DMS53 treated with DMSO at 0.1 percent for 48 hours (cell line): Measurements from ENCODE around the gene ATG4B.
A peak's percentile ranks its signal among the peaks of the same experiment; 100 is the strongest.

Source experiments
- DNase-seq: peaks from one replicate; lab custom pipeline; 2025; ENCODE audit not compliant: unreplicated experiment; lab: John Stamatoyannopoulos, UW

ATG4B gene

DNA sequence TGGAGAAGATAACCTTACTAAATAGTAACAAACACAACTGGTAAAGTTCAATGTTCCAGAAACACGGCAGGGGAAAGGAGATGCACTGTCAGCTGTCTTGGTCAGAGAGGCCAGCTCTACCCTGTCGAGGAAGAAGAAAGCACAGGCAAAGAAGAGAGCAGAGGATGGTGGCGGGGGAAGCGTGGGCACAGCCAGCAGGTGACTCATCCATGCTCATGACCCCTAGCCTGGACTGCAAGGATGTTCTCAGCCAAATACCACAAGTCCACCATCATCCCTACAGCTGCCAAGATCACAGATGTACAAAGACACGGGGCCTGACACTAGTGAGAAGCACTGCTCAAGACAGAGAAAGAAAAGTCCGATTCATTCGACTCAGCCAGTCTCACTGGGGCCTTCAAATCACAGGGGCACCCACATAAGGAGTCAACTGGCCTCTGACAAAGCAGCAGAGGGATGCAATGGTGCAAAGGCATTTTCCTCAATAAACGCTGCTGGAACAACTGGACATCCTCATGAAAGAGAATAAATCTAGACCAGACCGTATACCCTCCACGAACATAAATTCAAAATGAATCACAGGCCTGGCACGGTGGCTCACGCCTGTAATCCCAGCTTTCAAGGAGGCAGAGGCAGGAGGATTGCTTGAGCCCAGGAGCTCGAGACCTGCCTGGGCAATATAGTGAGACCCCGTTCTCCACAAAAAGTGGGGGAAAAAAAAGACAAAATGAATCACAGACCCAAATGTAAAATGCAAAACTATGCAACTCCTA lies 43.5 kb downstream of the ATG4B start:
- no peak for DNase-seq

DNA sequence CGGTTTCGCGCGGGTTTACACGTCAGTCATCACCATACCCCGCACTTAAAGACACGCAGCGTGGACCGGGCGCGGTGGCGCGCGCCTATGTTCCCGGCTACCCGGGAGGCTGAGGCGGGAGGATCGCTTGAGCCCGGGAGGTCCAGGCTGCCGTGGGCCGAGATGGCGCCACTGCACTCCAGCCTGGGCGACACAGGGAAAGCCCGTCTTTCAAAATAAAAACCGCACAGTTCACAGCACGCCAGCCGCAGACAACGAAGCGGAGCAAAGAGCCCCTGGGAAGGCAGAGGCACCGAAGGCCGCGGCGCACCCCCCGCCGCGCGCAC lies 48.8 kb downstream of the ATG4B start:
- no peak for DNase-seq

DNA sequence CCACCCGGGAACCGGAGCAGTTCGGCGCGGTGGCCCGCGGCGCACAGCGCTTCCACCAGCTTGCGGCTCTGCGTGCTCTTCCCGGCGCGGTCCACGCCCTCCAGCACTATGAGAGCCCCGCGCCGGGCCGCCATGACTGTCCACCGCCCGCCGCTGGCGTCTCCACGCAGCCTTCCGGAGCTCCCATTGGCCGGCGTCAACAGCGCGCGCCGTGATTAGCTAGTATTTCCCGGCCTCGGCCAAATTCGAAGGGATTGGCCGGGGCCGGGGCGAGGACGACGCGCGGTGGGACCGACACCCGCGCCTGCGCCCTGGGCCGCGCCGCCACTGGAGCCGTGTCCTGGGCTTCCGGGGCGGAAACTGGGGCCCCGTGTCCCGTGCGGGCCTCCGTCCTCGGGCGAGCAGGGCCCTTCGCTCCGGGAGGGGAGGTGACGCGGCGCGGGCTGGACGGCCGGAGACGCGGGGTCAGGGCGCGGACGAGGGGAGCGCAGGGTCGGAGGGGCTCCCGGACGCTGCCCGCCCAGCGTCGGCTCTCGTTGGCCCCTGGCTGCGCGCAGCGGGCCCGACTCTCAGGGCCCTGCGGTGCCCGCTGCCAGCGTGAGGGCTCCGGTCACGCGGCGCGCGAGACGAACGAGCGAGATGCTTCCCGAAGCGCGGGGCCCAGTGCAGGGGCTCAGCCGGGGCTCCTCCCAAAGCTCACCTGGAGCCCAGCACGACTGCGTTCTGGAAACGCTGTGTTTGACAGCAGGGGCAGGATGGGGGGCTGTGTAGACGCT lies 49.3 kb downstream of the ATG4B start, which contains the start of gene DTYMK:
DTYMK (minus strand) TSS at position 166 of the 776 bp plus-strand sequence; CDS start at position 134, 32 bp downstream.
- peak; percentile 90 for DNase-seq

DNA sequence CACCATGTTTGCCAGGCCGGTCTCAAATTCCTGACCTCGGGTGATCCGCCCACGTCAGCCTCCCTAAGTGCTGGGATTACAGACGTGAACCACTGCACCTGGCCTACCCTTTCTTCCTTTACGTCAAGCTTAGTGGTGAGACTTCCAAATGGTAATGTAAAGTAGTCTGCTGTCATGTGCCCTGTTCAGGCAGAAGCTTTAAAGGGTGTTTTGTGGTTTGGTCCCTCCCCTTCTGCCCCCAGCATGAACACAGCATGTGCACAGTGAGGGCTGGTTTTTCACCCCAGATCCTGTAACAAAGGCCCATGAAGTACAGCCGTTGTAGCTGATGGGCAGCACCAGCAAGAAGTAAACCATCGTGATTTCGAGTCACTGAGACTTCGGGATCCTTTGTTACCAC lies 51.8 kb downstream of the ATG4B start:
- no peak for DNase-seq

DNA sequence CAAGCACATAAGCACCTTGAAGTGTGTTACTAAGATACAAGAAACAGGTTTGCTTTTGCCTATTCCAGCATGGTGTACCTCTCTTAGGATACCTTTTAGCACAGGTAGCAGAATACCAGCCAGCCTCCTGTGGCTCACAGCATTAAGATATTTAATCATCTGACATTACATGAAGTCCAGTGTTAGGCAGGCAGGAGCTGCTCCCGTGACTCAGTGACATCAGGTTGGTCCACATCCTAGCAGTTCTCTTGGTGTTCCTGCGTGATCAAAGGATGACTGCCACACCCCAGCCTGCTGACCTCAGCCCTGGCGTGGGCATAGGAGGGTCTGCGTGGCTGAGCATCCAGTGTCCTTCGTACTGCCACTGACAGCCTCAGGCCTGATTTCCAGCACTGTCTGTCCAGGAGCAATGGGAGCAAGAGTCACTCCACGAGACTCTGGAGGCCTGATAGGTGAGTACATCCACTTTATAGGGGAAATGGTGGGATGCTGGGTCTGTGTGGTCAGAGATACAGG lies 52.8 kb downstream of the ATG4B start:
- DNase-seq, result no peak

DNA sequence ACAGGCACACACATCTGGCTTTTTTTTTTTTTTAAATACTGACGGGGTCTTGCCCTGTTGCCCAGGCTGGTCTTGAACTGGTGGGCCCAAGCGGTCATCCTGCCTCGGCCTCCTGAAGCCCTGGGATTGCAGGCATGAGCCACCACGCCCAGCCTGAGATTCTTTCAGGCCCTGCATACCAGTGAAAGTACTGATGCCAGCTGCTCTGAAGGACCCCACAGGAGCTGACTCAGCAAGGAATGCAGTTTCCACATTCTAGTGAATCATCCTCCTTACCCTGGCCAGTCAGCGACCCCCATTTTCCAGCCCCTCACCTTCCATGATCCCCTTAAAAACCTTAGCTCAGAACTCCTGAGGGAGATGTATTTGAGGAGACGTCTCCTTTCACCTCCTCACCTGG lies 55.0 kb downstream of the ATG4B start:
- no peak for DNase-seq

DNA sequence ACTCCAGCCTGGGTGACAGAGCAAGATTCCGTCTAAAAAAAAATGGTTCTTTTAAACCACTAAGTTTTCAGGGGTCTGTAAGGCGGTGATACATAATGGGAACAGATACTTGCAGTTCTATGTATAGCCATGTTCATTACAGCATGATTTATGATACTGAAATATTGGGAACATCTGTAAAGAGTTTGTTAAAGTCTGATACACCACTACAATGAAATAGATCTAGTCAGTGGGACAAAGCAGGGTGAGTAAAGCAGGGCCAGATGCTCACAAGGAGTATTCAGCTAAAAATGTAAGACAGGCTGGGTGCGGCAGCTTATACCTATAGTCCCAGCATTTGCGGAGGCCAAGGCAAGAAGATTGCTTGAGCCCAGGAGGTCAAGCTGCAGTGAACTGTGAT lies 58.2 kb downstream of the ATG4B start:
- no peak for DNase-seq

DNA sequence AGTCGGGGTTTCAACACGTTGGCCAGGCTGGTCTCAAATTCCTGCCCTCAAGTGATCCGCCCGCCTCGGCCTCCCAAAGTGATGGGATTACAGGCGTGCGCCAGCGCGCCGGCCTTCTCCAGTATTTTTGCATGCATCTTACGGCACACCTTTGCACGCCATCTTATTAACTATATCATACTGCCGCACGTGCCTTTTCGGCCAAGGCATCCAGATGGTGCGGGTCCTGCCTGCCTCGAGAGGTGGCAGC lies 63.6 kb downstream of the ATG4B start:
- peak; percentile 79 for DNase-seq

DNA sequence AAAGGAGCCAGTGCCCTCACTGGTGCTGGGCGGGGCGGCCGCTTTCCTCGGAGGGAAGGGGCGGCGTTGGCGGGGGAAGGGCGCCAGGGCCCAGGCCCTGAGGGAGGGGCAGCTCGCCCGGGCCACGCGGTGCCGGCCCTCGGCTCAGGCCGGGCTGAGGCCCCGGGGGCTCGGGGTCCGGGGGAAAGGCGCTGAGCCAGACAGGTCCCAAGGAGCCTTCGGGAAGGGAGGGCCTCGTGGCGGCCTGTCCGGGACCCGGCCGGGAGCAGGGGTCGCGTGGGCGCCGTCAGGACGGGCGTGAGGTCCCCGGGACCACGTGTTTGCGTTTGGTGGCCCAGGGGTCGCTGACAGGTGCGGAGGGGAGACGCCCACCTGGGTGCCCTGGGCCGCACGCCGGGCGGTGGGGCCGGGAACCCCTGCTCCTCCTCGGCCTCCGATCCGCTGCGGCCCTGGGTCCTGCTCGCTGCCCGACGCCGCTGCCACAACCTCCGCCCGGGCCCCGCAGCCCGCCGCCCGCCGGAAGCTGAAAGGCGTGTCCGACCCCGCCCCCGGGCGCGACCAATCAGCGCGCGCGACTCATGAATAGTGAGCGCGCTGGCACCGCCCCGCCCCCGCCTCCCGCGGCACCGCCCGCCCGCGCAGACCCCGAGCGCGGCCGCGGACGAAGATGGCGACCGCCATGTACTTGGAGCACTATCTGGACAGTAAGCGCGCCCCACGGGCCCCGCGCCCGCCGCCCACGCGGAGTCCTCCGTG lies 64.1 kb downstream of the ATG4B start, which contains the start of gene ING5:
ING5 (plus strand) TSS at position 641 of the 756 bp plus-strand sequence; CDS start at position 668, 27 bp downstream.
- peak; percentile 48 for DNase-seq

DNA sequence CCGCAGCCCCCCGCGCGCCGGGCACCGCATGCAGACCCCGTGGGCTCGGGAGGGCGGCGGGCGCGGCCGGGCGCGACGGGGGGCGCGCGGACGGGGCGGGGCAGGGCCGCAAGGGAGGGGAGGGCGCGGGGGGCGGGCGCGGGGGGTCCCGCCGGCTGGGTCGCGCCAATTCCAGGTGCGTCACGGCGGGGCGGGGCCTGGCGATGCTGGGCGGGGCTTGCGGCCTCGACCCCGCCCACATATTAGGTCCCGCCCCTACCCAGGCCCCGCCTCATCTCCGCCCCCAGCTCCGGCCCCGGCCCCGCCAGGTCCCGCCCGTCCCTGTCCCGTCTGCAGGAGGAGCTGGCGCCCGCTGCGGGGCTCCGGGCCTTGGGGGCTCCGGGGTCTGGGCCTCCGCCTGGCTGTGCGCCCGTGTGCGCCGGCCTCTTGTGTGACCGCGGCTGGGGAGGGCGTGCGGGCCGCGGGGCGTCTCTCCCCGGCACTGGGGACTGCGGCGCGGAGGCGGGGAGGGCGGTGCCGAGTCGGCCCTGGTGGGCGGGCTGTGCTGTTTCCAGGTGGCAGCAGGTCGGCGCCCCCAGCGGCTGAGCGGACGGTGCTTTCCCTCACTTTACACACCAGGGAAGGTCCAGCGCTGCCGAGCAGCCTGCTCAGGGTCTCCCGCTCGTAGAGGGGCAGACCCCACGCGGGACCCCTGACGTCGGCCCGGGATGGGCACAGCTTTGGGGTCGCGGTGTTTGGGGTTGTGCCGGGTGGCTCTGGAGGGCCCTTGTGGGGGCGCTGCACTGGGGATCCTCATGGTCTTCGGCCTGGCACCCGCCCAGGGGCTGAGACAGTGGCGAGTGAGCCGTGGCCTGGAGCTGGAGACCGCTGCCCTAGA lies 64.9 kb downstream of the ATG4B start:
- peak; percentile 35 for DNase-seq

DNA sequence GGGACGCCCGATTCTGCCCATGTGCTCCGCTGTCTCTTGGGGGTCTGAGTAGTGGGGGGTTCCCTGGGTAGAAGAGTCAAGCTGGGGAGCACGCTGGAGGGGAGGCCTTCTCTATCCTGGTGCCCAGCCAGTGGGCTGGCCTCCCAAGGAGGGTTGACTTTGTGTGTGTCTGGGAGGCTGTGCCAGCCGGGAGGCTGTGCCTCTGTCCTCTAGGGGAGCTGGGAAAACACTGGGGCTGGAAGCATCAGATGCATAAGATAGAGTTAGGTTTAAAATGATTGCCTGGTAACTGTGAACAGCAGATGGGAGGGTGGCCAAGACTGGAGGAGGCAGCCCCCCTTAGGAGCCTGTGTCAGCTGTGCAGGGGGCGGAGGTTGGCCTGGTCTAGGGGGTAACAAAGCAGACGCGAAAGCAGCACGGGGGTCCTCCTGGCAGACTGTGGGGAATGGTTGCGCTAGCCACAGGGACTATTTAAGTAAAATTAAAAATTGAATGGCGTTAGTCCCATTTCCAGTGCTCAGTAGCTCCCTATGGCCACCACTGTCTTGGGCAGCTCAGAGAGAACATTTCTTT lies 65.6 kb downstream of the ATG4B start:
- no peak for DNase-seq

DNA sequence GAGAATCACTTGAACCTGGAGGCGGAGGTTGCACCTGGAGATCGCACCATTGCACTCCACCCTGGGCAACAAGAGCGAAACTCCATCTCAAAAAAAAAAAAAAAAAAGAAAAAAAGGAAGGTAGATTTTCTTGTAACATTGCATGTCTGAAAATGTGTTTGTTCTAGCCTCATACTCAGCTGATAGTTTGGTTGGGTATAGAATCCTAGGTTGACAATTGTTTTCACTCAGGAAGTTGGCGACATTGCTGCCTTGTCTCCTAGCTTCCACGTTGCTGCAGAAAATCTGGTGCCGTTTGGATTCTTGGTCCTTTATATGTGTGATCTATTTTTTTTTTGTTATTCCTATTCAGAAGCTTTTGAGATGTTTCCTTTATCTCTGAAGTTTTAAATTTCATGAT lies 69.0 kb downstream of the ATG4B start:
- no peak for DNase-seq

DNA sequence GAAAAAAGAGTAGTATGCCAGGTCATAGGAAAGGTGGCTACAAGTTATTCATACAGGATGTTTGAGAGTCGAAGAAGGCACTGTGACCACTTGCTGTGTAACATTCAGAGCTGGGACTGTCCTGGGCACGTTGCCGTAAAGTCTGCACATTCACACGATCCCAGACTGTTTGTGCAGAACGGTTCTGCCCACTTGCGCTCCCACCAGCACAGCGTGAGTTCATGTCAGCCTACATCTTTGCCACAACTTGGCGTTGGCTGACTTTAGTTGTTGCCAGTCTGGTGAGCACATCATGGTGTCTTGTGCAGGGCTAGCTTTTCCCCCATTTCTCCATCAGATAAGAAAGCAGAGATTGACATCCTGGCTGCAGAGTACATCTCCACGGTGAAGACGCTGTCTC lies 71.4 kb downstream of the ATG4B start:
- DNase-seq, result no peak

DNA sequence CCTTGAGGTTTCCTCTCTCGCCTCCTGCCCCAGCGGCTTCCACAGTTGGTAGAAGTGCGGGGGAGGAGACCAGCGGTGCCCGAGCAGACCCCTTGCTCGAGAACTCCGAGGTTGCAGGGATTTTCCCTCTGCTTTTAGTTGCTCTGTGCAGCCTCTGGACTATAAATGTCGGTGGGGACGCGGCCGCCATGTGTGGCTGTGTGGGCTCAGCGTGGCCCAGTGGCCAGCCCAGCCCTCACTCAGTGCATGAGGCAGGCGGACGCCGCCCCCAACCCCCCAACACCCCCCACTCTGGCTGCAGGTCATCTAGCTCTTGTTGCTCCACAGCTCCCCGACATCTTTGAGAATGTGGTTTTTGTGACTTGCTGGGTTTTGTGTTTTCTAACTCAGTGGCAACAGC lies 81.6 kb downstream of the ATG4B start:
- DNase-seq, result no peak

DNA sequence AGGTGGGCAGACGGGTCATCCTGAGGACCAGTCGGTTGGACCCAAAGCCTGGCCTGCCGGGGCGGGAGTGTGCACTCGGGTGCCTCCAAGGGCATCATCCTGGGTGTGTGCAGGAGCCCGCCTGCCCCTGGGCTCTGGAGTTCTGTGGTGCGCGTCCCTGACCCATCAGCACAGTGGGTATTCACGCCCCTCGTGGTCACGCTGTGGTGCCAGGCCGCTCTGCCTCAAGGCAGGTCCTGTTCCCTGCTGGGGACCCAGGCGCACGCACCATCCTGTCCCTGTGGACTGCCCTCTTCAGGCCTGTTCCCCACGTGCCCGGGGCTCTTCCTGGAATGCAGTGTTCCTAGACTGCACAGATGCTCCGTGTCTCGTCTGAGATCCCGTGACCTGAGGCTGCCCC lies 82.6 kb downstream of the ATG4B start:
- DNase-seq, result no peak

DNA sequence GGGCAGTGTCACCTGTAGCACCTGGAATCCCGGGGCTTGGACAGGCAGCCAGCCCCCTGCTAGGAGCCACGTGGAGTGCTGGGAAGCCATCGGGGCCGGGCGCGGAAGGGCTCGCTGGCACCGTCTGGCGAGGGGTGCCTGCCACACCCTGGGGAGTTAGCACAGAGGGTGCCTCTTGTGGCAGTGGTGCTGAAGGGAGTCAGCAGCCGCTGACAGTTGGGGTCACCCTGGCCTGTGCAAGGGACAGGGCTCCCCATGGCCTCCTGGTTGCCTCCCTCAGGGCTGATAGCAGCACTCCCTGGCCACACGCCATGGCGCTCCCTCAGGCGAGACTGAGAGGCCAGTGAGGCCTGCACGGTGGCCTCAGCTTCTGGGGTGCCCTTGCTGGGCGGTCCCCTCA lies 83.1 kb downstream of the ATG4B start:
- DNase-seq, result no peak

DNA sequence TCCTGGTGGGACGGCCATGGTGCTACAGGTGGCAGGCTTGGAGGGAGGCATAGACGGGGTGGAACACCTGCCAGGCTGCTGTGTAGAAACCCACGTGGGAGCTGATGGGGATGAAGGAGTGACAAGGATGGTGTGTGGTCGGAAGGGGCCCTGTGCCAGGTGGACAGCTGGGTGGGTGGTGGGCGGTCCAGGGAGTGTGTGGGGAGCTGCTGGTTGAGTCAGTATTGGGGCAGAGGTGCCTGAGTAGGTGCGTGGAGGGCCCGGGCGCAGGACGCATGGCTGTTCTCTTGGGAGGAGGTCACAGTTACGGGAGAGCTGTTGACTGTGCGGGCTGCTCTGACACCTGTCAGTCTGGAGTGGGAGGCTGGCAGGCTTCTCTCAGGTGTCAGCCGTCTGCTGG lies 84.4 kb downstream of the ATG4B start:
- no peak for DNase-seq

DNA sequence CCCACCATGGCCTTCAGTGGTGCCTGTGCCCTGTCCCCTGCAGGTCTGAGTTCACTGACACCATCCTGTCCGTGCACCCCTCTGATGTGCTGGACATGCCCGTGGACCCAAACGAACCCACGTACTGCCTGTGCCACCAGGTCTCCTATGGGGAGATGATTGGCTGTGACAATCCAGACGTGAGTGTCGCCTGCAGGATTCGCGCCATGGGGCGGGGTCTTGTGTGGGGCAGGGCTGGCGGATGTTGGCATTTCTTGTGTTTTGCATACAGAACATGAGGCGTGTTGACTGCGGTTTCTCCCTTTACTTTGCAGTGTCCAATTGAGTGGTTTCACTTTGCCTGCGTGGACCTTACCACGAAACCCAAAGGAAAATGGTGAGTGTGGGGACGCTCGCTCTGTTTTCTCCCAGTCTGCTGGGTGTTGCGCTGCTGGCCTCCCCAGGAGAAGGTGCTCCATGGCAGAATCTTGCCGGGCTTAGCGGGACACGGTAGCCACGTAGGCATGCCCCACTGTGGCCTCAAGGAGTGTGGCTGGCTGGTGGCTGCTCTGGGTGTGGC lies 85.5 kb downstream of the ATG4B start:
- no peak for DNase-seq
